GM21825 (cell line): ENCODE data around the gene MTRF1L.
"Not testable (repeated sequence)": the region's sequence is repeated elsewhere in the genome, so short reads cannot be mapped to it uniquely, and the experiment has no call there.

ENCODE experiments used
- ATAC-seq: cut with Tn5 transposase; IDR thresholded peaks from one replicate; pipeline ENCODE4 v1.9.1; 2021; ENCODE audit warnings: mild to moderate bottlenecking, moderate library complexity; ENCODE audit not compliant: unreplicated experiment

The MTRF1L gene

GRCh38 chr6:152975204-152975915 lies 27.1 kb downstream of the MTRF1L start:
- ATAC-seq = peak; percentile 52

- ATAC-seq = no peak
Measured at GRCh38 chr6:152973916-152974315, 28.6 kb downstream of the MTRF1L start.

GRCh38 chr6:152969688-152970418 lies 32.7 kb downstream of the MTRF1L start:
- no peak for ATAC-seq

GRCh38 chr6:152966168-152966894 lies 36.2 kb downstream of the MTRF1L start:
- ATAC-seq = not testable (repeated sequence)

GRCh38 chr6:152959333-152959732 lies 43.2 kb downstream of the MTRF1L start:
- ATAC-seq = no peak

- ATAC-seq = no peak
Measured at GRCh38 chr6:152957796-152958195, 44.7 kb downstream of the MTRF1L start.

- ATAC-seq = no peak
Measured at GRCh38 chr6:152954443-152954842, 48.1 kb downstream of the MTRF1L start.

- no peak for ATAC-seq
Measured at GRCh38 chr6:152952866-152953509, 49.5 kb downstream of the MTRF1L start.

- ATAC-seq = no peak
Measured at GRCh38 chr6:152952045-152952444, 50.5 kb downstream of the MTRF1L start.

GRCh38 chr6:152950240-152950639 lies 52.3 kb downstream of the MTRF1L start:
- ATAC-seq = no peak

- ATAC-seq = peak; percentile 68
Measured at GRCh38 chr6:152948150-152948768, 54.2 kb downstream of the MTRF1L start.

- no peak for ATAC-seq
Measured at GRCh38 chr6:152946995-152947394, 55.5 kb downstream of the MTRF1L start.

GRCh38 chr6:152946484-152946883 lies 56.0 kb downstream of the MTRF1L start:
- no peak for ATAC-seq

GRCh38 chr6:152943260-152943897 lies 59.1 kb downstream of the MTRF1L start:
- no peak for ATAC-seq

GRCh38 chr6:152942319-152942869 lies 60.1 kb downstream of the MTRF1L start:
- ATAC-seq = no peak

GRCh38 chr6:152941746-152942145 lies 60.8 kb downstream of the MTRF1L start:
- no peak for ATAC-seq
